ENCODE results near the gene HEXIM2. TPM values are rescaled to one million over a fixed set of nuclear protein-coding genes. Genes with fewer than 3 reads are reported as not detected.

HEXIM2 gene
- total RNA-seq, 1 experiment from 2014 or later = 12.5 TPM

DNA sequence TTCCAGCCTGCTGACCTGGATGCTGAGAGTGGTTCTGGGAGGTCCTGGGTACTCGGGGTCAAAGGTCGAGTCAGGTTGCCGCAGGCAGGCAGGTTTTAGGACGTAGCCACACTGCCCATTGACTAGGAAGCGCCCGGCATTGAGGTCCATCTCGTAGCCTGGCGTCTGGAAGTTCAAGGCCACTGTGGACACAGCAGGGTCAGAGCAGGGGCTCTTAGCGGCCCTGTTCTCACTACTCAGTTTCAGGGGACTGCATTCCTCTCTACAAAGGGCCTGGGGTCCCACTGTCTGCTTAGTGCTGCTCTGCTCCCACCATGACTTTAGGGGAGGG, 48.3 kb upstream of the HEXIM2 start:
- Histone ChIP-seq H3K18ac (ENCODE audit: insufficient read length, low read depth, low read length) (no peak overlapping the region), H4K8ac (replicated peaks; ENCODE audit: insufficient read length, low read depth, low read length) (no peak overlapping the region), H3K27ac (ENCODE audit: insufficient read length, low read depth, low read length) (no peak overlapping the region), H2AK5ac (ENCODE audit: insufficient read length, low read length) (no peak overlapping the region), H3K79me2 (ENCODE audit: insufficient read depth, low read length) (no peaks in the 10 kb centered on the region), H3T11ph (ENCODE audit: low read length) (no peak overlapping the region), H3K27me3 (ENCODE audit: insufficient read depth, low read length) (no peaks in the 10 kb centered on the region), H3K4me2 (ENCODE audit: insufficient read depth, insufficient read length, low read length) (no peak overlapping the region), H2BK20ac (ENCODE audit: low read depth, low read length, poor library complexity, severe bottlenecking) (no peak overlapping the region), H3K4me1 (ENCODE audit: insufficient read depth, low read length) (no peaks in the 10 kb centered on the region), H4K20me1 (ENCODE audit: control insufficient read depth, insufficient read depth, insufficient read length) (no peaks in the 10 kb centered on the region), H2BK12ac (ENCODE audit: insufficient read length, low read depth, low read length) (no peak overlapping the region), H3K79me1 (ENCODE audit: insufficient read depth, low read depth, low read length, poor library complexity, severe bottlenecking) (no peaks in the 10 kb centered on the region), H2AFZ (ENCODE audit: low read length) (no peak overlapping the region), H4K5ac (ENCODE audit: insufficient read length, low read depth, low read length) (no peak overlapping the region), H3K14ac (ENCODE audit: insufficient read depth, low read length) (no peak overlapping the region; the same call in 1 of the 2 replicates), H3K9me3 (ENCODE audit: control insufficient read depth, low read depth, low read length) (no peaks in the 10 kb centered on the region), H3K23ac (ENCODE audit: insufficient read length, low read depth, low read length) (no peak overlapping the region), H4K91ac (ENCODE audit: insufficient read length, low read depth, low read length) (no peak overlapping the region), H2BK5ac (ENCODE audit: insufficient read length, low read length) (no peak overlapping the region), H3K9ac (ENCODE audit: extremely low read depth, insufficient read length, low read length) (no peak overlapping the region), H3K4ac (ENCODE audit: low read depth, low read length) (no peak overlapping the region), H2BK15ac (ENCODE audit: low read depth, low read length) (no peak overlapping the region), H3K56ac (ENCODE audit: insufficient read length, low read depth, low read length) (no peak overlapping the region), H3K23me2 (ENCODE audit: insufficient read length, low read depth, low read length, poor library complexity, severe bottlenecking) (no peaks in the 10 kb centered on the region), H2BK120ac (ENCODE audit: low read depth, low read length, poor library complexity, severe bottlenecking) (no peak overlapping the region)
- H3K4me3 Mint-ChIP-seq = no peak overlapping the region
- peaks cover 0 to 11% (median 3%) of the 10 kb centered on the region in 3 experiments; a peak in 4 of 7 replicates for H3K36me3 Mint-ChIP-seq (ENCODE audit: insufficient read depth in 1 of 3, low read depth in 3 of 3)
- H3K27ac Mint-ChIP-seq = no peak overlapping the region
- TF ChIP-seq, protein P1, sequence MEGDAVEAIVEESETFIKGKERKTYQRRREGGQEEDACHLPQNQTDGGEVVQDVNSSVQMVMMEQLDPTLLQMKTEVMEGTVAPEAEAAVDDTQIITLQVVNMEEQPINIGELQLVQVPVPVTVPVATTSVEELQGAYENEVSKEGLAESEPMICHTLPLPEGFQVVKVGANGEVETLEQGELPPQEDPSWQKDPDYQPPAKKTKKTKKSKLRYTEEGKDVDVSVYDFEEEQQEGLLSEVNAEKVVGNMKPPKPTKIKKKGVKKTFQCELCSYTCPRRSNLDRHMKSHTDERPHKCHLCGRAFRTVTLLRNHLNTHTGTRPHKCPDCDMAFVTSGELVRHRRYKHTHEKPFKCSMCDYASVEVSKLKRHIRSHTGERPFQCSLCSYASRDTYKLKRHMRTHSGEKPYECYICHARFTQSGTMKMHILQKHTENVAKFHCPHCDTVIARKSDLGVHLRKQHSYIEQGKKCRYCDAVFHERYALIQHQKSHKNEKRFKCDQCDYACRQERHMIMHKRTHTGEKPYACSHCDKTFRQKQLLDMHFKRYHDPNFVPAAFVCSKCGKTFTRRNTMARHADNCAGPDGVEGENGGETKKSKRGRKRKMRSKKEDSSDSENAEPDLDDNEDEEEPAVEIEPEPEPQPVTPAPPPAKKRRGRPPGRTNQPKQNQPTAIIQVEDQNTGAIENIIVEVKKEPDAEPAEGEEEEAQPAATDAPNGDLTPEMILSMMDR (conservative IDR thresholded peaks at IDR 0.05) = no peak
- H3K9me3 Mint-ChIP-seq = no peaks in the 10 kb centered on the region
- DNase-seq = no peak
- peaks cover 2% of the 10 kb centered on the region; the same call in 1 of the 2 replicates for H3K27me3 Mint-ChIP-seq (ENCODE audit: low read depth)
- WGBS (ENCODE audit: extremely low coverage, insufficient read length, low lambda C conversion rate) = no CpG with 5 or more reads among the region's 9 CpGs
- H3K4me1 Mint-ChIP-seq = peaks cover 8 to 36% of the 10 kb centered on the region in 2 experiments
